ENCODE data around the gene NELL2. TPM values are rescaled to one million over a fixed set of nuclear protein-coding genes. Genes with fewer than 3 reads are reported as not detected.

Gene NELL2
- total RNA-seq (2014; rRNA removed; shearing (Covaris generic)) (1.8 and 11.1 TPM in 2 replicates), total RNA-seq (2022) (0.85 and 0.95 TPM in 2 replicates), Bru-seq, nascent RNA (percentile 20 among the genes with signal in this experiment), BruChase-seq, experiment 1, labeled RNA remaining after a 6-hour chase (percentile 16 among the genes with signal in this experiment), BruChase-seq, experiment 2, labeled RNA remaining after a 2-hour chase (percentile 14 among the genes with signal in this experiment)
- long read RNA-seq, partial matches to known transcripts = 0 of 1 reads
- long read RNA-seq, other reads (novel, unspliced or antisense) = 0 of 1 reads

DNA sequence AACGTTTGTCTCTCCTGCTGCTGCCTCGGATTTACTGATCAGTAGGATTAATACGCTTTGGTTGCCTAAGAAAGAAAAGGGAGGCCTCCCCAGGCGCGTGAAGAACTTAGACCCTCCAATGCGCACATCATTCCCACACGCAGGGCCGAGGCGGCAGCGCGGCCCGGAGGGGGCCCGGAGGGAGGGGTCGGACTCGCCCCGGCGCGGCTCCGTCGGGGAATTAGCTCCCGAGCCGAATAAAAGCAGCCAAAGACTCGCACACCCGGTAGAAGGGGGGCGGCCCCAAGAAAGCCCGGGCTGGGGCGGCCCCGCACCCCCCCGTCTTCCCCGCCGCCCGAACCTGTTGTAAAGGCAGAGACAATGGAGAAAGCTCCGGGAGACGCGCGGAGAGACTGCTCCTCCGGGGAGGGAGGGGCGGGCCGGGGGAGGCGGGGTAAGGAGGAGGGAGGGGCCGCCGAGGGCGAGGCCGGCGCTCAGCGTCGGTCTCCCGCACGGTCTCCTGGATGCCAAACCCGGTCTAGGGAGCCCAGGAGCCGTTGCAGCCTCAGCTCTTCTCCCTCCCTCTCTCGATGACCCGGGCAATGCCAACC lies at the start of gene NELL2:
TSS of gene NELL2 (minus strand) at position 362 of the 590 bp plus-strand sequence. CDS start 446 bp downstream, outside the sequence.
- no peaks in the 10 kb centered on the region for H3K9me2 ChIP-seq (ENCODE audit: insufficient read depth, low read length)
- H3K4me3 ChIP-seq (ENCODE audit: low read depth, low read length, poor library complexity, severe bottlenecking) = peak within 1 kb of the TSS; percentile 71
- no peaks in the 10 kb centered on the region for H3K9me3 ChIP-seq (ENCODE audit: low read length)
- BruUV-seq (replicated peaks) = no TSS peak
- no peak for TF ChIP-seq EZH2phosphoT487 (IDR thresholded peaks at IDR 0.05; ENCODE audit: borderline replicate concordance, low read depth, low read length)
- TF ChIP-seq, protein P1, sequence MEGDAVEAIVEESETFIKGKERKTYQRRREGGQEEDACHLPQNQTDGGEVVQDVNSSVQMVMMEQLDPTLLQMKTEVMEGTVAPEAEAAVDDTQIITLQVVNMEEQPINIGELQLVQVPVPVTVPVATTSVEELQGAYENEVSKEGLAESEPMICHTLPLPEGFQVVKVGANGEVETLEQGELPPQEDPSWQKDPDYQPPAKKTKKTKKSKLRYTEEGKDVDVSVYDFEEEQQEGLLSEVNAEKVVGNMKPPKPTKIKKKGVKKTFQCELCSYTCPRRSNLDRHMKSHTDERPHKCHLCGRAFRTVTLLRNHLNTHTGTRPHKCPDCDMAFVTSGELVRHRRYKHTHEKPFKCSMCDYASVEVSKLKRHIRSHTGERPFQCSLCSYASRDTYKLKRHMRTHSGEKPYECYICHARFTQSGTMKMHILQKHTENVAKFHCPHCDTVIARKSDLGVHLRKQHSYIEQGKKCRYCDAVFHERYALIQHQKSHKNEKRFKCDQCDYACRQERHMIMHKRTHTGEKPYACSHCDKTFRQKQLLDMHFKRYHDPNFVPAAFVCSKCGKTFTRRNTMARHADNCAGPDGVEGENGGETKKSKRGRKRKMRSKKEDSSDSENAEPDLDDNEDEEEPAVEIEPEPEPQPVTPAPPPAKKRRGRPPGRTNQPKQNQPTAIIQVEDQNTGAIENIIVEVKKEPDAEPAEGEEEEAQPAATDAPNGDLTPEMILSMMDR (conservative IDR thresholded peaks at IDR 0.05; ENCODE audit: low read length) = no peak
- no peaks in the 10 kb centered on the region for H3K79me2 ChIP-seq (ENCODE audit: insufficient read depth, low read depth, low read length)
- POLR2A ChIA-PET = interaction anchor here (0.6 to 2.7 kb wide), 7 partner anchors 10 to 749 kb away, joined by 3 to 7 read pairs (median 3); no protein-coding TSS in a partner anchor
- H3K4me1 ChIP-seq (ENCODE audit: insufficient read depth, low read length, poor library complexity, severe bottlenecking) = peaks cover 3% of the 10 kb centered on the region
- DNase-seq (ENCODE audit: low spot score) = peak; percentile 24
- H2AFZ ChIP-seq (ENCODE audit: low read length) = peak within 1 kb of the TSS; percentile 91
- no peak within 1 kb of the TSS for H3K27ac ChIP-seq (ENCODE audit: low read depth, low read length, poor library complexity, severe bottlenecking)
- no peaks in the 10 kb centered on the region for H4K20me1 ChIP-seq (ENCODE audit: insufficient read depth, low read length)
- H3K4me2 ChIP-seq (ENCODE audit: low read length) = peak within 1 kb of the TSS; percentile 83
- no peaks in the 10 kb centered on the region for H3K36me3 ChIP-seq (ENCODE audit: insufficient read depth, low read length)
- intact Hi-C loops (cut with micrococcal nuclease; ENCODE audit: unreplicated experiment) = loop anchor here (5.0 kb wide), 1 partner anchor 64 kb away; no protein-coding TSS in a partner anchor
- CTCF ChIA-PET (ENCODE audit: unreplicated experiment) = interaction anchor here (0.5 to 0.6 kb wide), 2 partner anchors 103 to 169 kb away, joined by 3 to 4 read pairs; no protein-coding TSS in a partner anchor

DNA sequence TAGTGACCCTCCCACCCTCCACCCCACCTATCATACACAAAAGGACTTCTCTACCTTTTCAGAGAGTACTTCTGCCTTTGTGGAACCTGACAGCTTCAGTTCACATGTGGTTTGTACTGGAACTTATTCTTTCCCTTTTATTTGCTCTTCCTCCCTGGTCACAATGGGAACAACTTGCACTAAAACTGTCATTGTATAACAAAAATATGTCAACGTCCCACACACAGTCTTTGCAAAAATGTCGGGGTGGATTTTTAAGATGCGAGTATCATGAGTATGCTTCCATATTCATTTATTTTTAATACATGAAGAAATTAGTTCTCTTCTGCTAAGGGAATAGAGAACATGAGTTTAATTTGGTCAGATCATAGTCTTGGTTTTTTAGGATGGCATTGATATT lies 45.6 kb upstream of the NELL2 start:
- POLR2A ChIA-PET = no interaction called here
- BruUV-seq (replicated peaks) = no TSS peak
- Histone ChIP-seq H3K4me3 (ENCODE audit: low read depth, low read length, poor library complexity, severe bottlenecking) (no peak overlapping the region), H3K36me3 (ENCODE audit: insufficient read depth, low read length) (no peaks in the 10 kb centered on the region), H3K4me2 (ENCODE audit: low read length) (no peak overlapping the region), H4K20me1 (ENCODE audit: insufficient read depth, low read length) (no peaks in the 10 kb centered on the region), H2AFZ (ENCODE audit: low read length) (no peak overlapping the region), H3K27ac (ENCODE audit: low read depth, low read length, poor library complexity, severe bottlenecking) (no peak overlapping the region), H3K79me2 (ENCODE audit: insufficient read depth, low read depth, low read length) (no peaks in the 10 kb centered on the region), H3K9me3 (ENCODE audit: low read length) (no peaks in the 10 kb centered on the region), H3K9me2 (ENCODE audit: insufficient read depth, low read length) (no peaks in the 10 kb centered on the region), H3K4me1 (ENCODE audit: insufficient read depth, low read length, poor library complexity, severe bottlenecking) (no peaks in the 10 kb centered on the region)
- CTCF ChIA-PET (ENCODE audit: unreplicated experiment) = no interaction called here
- no peak for TF ChIP-seq EZH2phosphoT487 (IDR thresholded peaks at IDR 0.05; ENCODE audit: borderline replicate concordance, low read depth, low read length)
- TF ChIP-seq, protein P1 (conservative IDR thresholded peaks at IDR 0.05; ENCODE audit: low read length) = no peak
- no peak for DNase-seq (ENCODE audit: low spot score)
- intact Hi-C loops (cut with micrococcal nuclease; ENCODE audit: unreplicated experiment) = loop anchor here (10.0 kb wide), 1 partner anchor 427 kb away; no protein-coding TSS in a partner anchor

Data from OCI-LY7 (cell line).